Endothelial cell of hepatic sinusoid (primary cell): ENCODE data around the gene TMEM9.

Source experiments
- in situ Hi-C: cut with HindIII; loops from 2 replicates; pipeline ENCODE4 v1.10.0; 2017; ENCODE audit warnings: low sequenced_read_pairs

TMEM9 gene

DNA sequence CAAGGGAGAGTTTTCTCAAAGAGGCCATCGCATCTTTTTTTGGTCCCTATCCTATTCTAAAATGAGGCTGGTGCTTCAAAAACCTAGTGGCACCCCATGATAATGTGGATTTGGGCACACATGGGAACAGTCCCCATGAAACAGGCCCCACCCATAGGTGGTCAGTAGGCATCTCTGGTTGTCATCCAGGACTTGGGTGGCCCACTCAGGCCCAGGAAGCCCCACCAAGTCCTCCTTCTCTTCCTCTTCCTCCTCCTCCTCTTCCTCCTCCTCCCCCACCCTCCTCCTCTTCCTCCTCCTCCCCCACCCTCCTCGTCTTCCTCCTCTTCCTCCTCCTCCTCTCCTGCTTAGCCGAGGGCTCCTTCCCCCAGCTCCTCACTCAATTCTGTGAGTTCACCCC lies 42.6 kb downstream of the TMEM9 start:
- in situ Hi-C loops, result no loop called here

DNA sequence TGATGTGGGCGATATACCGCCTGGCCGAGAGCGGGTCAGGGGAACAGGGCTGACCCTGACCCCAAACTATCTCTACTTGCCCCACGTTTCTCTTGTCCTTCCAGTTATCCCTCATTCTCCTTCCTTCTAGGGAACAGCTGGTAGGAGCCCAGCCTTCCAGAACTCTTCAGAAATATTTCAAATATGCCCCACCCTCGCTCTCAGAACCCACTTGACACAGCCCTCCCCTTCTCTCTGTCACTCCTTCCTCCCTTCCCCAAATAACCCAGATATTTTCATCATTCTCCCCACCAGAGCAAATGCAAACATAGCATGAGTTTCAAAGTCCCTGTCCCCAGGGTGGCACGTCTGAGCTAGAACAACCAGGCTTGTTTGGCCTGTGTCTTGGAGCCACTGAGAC lies 43.1 kb downstream of the TMEM9 start:
- in situ Hi-C loops, result no loop called here

DNA sequence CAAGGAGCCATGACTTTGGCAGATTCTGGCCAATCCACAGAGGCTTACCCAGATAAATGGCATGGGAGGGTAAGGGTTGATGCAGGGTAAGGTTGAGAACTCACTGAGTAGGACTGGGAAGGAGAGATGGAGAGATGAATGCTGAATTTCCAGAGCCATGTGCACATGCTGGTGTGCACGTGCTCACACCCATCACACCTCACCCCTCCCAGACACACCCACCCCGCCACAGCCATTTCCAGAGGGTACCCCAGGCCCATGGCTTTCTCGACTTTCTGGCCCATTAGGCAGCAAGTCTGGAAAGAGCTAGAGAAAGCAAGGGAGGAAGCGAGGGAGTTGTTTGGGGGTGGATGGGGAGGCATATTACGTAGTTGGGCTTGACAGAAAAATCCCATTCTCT lies 43.7 kb downstream of the TMEM9 start:
- in situ Hi-C loops, result no loop called here

DNA sequence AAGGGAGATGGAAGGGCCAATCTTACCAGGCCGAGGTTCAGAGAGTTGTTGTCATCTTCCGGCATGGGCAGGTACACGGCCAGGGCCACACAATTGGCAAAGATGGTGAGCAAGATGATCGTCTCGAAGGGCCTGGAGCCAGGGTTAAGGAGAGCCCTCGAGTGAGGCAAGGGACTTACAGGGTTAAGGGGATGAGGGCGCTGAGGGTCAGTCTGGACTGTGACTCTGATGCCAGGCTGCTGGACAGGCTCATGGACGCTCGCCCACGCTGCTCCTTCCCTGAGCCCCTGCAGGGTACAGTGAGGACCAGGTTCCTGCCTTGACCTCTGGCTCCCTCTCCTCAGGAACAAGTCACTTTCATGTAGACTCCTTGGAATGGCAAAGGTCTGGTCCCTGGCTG lies 44.1 kb downstream of the TMEM9 start:
- in situ Hi-C loops, result no loop called here

DNA sequence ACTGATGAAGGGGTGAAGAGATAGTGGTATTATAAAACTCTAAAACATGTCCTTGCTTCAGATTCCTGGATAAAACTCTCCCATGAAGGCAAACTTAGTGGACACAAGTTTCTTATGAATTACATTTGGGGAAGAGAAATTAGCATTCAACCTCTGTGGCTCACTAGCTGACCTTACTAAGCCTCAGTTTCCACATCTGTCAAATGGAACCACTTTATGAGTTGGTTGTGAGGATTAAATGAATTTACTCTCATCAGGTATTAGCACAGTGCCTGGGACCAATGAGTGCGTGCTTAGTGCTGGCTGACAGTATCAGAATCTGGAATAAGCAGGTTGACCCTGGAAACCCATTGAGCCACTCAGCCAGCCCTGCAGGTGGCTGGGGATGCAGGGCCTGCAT lies 44.6 kb downstream of the TMEM9 start:
- in situ Hi-C loops, result loop anchor here (5.0 kb wide), 1 partner anchor 67 kb away; no protein-coding TSS in a partner anchor

DNA sequence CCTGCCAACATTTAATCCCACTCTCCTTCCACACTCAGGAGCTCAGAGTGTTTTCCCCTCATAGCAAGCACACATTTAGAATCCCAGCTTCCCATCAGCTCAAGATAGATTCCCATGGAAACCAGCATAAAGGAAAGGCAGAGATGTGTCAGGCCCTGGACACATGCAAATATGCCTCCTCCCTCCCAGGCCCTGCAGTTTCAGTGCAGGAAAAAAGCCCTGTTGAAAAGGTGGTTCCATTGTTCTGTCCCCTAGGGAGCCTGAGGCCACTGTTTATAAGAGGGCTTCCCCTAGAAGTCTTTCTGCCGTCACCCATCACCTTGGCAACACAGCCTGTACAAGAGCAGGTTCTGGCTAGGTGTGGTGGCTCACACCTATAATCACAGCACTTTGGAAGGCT lies 45.7 kb downstream of the TMEM9 start:
- in situ Hi-C loops, result loop anchor here (5.0 kb wide), 1 partner anchor 66 kb away; no protein-coding TSS in a partner anchor

DNA sequence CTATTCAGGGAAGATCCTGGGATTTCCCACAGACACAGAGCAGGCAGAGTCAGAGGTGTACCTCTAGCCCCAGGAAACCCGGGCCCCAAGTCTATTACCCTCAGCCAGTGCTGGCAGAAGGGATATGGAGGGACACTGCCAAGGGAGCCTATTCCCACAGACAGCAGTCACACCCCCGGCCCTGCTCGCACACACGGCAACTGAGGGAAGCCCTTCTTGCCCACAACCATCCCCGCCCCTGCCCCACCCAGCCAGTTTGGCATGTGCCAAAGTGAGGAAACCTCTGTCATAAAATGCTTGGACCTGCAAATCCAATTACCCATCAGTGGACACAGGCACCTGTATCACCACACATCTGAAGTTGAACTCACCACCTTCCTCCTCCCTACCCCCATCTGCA lies 48.6 kb downstream of the TMEM9 start:
- in situ Hi-C loops, result loop anchor here (5.0 kb wide), 1 partner anchor 63 kb away; no protein-coding TSS in a partner anchor

DNA sequence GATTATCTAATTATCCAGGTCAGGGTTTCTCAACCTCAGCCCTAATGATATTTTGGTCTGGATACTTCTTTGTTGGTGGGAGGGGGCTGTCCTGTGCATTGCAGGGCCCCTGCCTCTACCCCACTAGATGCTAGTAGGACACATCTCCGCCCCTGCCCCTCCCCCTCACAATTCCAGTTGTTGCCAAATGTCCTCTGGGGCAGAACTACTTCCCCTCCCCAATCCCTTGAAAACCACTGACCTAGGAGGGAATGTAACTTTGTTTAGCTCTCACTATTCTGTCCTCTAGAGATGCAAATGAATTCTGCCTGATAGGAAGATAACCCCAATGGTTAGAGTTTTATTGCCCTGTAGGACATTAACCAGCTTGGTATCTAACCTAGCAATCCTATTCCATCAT lies 50.1 kb downstream of the TMEM9 start:
- in situ Hi-C loops, result no loop called here

DNA sequence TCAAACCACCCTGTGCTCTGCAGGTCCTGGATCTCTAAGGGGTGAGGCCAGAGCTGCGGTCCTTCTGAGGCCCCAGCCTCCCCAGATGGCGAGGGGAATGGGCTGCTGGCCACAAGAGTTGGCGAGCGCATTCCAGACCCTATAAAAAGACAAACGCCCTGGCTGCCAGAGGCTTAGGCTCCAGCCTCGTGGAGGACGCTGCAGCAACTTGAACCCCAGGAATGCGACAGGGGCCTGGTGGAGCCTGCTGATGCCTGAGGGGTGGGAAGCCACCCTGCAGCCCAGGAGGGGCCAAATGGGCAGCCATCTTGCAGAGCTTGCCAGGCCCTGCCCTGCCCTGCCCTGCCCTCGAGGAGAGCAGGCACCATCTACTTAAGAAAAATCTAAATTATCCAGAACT lies 50.6 kb downstream of the TMEM9 start:
- in situ Hi-C loops, result no loop called here

DNA sequence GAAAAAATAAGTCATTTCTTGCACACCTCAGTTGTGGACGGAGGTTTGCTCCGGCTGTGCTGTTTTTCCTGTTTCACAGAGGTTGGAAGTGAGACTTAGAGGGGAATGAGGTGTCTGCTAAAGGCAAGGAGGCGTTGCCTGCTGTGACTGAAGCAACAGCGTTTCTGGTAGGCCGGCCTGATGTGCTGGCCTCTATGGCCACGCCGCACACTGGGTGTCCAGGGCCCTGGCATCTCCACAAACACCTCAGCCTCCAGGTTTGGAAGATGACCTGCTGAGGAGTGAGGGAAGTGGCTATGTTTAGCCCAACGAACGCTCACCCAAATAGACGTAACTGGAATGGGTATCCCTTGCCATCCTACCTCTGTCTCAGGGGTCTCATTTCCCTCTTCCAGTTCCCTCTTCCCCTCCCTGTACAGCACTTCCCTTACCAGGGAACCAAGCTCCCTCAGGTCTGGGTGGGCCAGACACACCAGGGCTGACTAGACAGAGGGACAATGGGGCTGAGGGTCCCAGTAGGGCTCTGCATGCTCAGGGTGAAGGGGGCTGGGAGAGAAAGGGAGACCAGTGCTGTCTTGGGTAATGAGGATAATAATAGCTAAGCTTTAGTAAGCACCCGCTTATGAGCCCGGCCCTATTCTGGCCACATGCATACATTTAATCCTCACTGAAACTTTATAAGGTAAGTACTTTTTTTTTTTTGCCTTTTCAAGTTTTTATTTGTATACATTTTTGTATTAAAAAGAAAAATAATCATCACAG lies 53.9 kb downstream of the TMEM9 start:
- in situ Hi-C loops, result no loop called here

DNA sequence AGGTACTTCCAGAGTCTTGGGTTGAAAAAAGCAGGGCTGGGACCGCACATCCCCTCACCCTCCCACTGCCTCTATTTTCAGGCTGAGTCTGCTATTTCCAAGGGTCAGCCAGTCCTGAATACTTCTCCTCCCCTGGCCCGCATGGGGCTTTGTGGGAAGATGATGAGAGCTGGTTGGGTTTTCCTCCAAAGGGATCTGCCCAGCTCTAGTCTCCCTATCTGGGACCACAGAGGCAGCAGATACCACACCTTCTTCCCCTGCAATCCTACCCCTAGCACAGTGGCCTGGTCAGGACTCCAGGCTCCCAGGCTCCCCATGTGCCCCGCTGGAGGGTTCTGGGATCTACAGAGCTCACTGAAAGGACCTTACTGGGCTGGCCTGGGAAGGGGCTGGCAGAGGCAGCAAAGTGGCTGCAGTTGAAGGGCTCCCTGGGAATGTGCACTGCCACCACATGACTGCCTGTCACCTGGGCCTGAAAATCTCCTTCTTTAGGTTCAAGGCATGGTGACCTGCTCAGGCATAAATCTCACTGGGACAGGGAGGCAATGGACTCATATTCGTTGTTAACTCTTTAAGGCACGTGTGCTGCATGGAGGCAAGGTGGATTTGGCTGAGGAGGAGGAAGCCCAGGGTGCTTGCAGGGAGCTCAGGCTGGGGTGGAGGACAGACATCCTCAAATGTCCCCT lies 55.1 kb downstream of the TMEM9 start:
- in situ Hi-C loops, result no loop called here

DNA sequence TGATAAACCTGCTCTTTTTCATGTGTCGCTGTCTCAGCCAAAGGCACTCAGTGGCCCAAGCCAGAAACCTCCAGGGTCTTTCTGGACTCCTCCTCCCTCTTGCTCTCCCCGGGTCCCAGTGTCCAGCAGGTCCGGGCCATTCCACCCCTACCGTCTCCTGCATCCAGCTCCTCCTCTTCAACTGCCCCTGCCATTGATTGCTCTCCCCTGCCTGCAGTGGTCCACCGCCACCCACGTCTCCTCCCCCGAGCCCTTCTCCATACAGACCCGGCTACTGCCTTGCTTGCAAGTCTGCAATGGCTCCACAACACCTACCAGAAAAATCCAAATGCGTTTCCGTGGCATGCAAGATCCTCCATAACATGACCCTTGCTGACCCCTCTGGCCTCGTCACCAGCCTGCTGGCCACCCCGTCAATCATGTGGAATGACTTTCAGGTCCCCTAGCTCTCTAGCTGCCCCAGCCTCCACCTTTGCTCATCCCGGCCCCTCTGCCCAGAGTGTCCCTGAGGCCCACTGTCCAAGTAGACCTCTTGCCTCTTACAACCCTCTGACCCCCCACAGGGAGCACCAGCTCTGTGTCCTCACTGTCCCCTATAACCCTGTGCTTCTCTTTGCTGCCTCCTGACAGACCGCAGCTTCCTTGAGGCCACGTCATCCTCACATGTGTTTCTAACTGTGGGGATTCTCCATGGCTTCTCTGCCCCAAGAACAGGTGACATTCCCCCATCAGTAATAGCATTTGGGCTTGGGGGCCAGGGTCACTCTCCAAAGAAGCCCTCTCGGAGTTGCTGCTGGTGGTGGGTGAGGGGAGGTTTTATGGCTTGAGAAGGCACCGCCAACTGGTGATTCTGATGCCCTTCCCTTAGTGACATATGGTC lies 57.1 kb downstream of the TMEM9 start:
- in situ Hi-C loops, result no loop called here

DNA sequence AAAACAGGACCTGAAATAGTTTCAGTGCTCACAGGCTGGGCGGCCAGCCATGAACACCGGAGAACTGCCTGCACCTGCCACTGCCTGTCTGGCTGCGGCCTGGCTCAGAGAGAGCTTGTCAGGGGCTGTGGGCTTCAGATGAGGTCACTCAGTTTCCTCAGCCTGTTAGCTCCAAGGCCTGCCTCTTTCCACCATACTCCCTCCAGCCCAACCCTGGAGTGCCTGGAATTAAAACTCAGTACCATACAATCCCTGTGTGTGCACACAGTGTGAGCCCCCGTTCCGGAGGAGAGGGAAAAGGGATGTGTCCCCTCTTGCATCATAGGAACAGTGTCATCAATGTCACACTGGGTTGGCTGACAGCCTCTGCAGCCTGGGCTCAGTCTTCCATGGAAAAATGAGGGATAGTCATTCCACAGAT lies 58.2 kb downstream of the TMEM9 start:
- in situ Hi-C loops, result no loop called here

DNA sequence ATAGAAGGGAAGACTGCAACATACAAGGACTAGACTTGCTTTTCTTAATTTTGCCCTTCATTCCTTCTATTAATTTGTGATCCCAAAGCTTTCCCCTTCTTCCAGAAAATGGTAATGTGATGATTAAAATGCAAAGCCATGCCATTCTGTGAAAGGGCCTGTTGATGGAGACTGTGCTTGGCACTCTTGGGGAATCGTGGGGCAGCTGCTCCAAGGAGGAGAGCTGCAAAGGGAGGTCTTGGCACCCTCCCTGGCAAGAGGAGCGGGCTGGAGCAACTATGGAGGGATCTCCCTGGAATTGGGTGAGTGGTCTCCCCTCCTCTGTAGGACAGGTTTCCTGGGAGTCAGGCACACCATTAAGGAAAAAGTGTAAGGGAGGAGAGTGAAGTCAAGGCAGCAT lies 58.7 kb downstream of the TMEM9 start:
- in situ Hi-C loops, result no loop called here

DNA sequence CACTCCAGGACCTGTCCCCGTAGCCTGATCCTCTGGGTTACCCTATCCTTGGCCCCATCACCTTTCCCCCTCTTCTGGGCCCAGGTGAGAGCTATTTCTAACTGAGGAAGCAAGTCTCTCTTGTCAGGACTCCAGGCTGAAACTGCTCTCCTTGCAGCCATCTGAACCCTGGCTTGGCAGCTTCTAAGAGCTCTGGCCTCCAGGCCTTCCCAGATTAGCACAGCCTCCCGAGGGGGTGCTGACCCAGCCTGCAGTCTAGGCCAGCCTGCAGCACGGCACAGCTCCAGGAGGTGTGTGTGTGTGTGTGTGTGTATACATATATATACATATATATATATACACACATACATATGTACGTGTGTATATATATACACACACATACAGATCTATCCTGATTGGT lies 59.4 kb downstream of the TMEM9 start:
- in situ Hi-C loops, result no loop called here

DNA sequence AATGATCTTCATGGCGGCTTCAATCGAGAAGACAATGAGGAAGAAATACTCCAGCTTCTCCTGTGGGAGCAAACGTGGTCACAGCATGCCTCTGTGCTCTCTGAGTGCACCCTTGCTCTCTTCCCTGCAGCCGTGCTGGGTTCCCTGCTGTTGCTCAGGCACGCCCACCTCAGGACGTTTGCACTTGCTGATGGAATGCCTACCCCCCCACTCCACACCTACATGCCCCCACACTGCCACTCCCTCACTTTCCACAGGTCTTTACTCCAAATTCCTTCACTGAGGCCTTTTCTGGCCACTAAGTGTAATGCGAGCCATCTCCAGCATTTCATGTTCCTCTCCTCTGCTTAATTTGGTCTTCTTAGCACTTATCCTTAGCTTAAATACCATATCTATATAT lies 60.3 kb downstream of the TMEM9 start:
- in situ Hi-C loops, result no loop called here

DNA sequence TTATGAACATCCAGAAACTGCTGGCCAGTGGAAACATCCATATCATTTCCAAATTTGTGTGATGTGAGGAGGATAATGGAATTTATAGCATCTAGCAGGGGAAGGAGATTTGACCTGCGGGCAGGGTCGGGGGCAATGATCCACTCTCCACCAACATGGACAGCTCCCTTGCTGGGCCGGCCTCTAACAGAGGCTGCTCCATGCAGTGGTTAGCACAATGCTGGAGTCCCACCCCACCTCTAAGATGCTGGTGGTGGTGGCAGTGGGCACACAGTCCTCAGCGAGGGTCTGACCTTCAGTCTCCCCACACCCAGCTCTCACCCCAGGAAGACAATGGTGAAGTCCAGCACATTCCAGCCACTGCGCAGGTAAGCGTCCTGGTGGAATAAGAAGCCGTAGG lies 60.7 kb downstream of the TMEM9 start:
- in situ Hi-C loops, result no loop called here

DNA sequence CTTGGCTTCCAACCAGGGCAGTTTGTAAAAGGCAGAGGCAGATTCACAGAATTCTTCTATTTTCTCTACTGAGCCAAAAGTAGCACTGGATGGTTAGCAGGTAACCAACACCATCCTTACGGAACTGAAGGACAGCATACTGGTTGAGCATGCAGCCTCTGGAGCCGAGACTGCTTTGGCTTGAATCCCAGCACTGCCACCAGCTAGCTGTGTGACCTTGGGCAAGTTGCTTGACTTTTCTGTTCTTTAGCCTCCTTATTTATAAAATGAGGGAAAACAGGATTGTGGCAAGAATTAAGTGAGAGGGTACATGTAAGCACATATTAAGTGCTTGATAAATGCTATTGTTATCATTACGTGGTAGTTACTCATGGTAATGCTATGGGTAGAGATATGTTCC lies 61.5 kb downstream of the TMEM9 start:
- in situ Hi-C loops, result no loop called here

DNA sequence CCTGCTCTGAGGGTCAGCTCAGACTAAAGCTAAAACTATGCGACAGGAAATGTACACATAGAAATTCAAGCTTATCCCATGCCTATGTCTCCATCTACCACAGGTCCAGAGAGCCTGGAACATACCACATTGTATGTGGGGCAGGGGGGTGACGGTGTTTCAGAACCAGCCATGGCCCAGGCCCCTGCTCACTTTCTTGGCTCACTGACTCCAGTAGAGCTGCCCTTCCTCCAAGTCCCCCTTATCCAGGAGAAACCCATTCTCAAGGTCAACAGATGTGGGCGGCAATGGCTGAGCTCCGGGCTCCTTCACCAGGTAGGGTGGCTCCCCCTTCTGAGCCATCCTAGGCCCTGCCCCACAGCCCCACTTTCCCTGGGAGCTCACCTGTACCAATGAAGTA lies 63.0 kb downstream of the TMEM9 start:
- in situ Hi-C loops, result no loop called here

DNA sequence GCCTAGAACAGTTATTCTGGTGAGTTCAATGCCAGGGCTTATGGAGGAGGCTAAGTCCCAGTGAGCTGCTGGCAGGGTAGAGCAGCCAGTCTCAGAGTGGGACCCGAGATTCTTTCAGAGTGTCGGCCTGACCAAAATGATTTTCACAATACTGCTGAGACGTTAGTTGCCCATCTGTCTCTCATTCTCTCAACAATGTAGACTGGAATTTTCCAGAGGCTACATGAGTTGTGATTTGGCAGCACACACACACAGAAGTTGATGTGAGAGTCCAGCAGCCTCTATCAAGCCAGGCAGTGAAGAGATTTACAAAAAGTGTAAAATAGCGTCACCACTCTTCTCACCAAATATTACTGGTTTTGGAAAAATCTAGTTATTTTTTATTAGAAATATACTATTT lies 63.7 kb downstream of the TMEM9 start:
- in situ Hi-C loops, result no loop called here

DNA sequence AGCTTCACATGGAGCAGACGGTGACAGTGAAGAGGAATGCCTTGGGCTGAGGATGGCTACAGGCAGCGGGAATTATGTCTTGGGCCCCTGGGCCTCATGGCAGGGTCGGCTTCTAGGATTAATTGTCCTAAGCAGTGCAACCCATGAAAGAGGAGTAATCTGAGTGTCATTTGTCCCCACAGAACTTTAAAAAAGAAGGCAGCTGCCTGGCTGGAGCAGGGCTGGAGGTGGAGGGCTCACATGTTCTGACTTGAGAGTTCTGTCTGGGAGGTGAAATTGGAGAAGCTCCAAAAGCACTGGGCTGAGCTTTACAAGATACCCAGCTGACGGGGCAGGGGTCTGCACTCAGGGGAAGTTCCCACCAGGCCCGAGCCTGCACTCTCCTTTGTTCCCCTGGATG lies 64.7 kb downstream of the TMEM9 start:
- in situ Hi-C loops, result no loop called here
